Tibial nerve (tissue), 3 donors: ENCODE data around the gene NELFB.

Experiments
- CTCF ChIP-seq, 5 experiments: fragments of 200-600 bp in 3 of 5; fragments of 450-650 bp in 2 of 5; sonication (generic) in 3 of 5; IDR thresholded peaks; one replicate each; pipeline ENCODE4 v1.5.1; 2016 to 2019; ENCODE audit warnings: antibody characterized with exemption in 5 of 5, mild to moderate bottlenecking in 3 of 5, moderate library complexity in 2 of 5
- POLR2A ChIP-seq, 2 donors: fragments of 450-650 bp; IDR thresholded peaks; one replicate each; pipeline ENCODE4 v1.6.1; 2017; ENCODE audit warnings: antibody characterized with exemption in 2 of 2, mild to moderate bottlenecking in 2 of 2, moderate library complexity in 2 of 2

- TF ChIP-seq POLR2A (IDR thresholded peaks at IDR 0.05) (no peak), CTCF (IDR thresholded peaks at IDR 0.05) (no peak)
Observed at GRCh38 chr9:137299203-137299565, 44.1 kb downstream of the NELFB start.
